SK-N-SH (cell line): ENCODE data around the gene HID1.

Source experiments
- CTCF ChIP-seq: fragments of 200-600 bp; sonication (generic); IDR thresholded peaks from 2 replicates; pipeline ENCODE4 v1.6.1; 2017; ENCODE audit warnings: antibody characterized with exemption, mild to moderate bottlenecking, moderate library complexity
- EP300 ChIP-seq, 2 experiments: IDR thresholded peaks; 2 replicates each; pipeline versions ENCODE4 v1.4.0 to v1.6.1; 2012; ENCODE audit warnings: borderline replicate concordance in 1 of 2, low read depth in 1 of 2, low read length in 1 of 2
- GABPA ChIP-seq: IDR thresholded peaks from 2 replicates; pipeline ENCODE4 v1.4.0; 2012; ENCODE audit warnings: low read depth, mild to moderate bottlenecking
- POLR2AphosphoS5 ChIP-seq: IDR thresholded peaks from 2 replicates; pipeline ENCODE4 v1.6.1; 2012; ENCODE audit warnings: low read depth, low read length
- RAD21 ChIP-seq: IDR thresholded peaks from 2 replicates; pipeline ENCODE4 v1.6.1; 2012; ENCODE audit warnings: mild to moderate bottlenecking, low read length
- SIN3A ChIP-seq: IDR thresholded peaks from 2 replicates; pipeline ENCODE4 v1.6.1; 2012; ENCODE audit warnings: low read depth, mild to moderate bottlenecking, low read length, moderate library complexity, borderline replicate concordance
- TAF1 ChIP-seq: IDR thresholded peaks from 2 replicates; pipeline ENCODE4 v1.6.1; 2012; ENCODE audit warnings: low read depth, mild to moderate bottlenecking, low read length, moderate library complexity, borderline replicate concordance

GRCh38 chr17:74954115-74954514, 18.4 kb downstream of the HID1 start:
- no peak for TF ChIP-seq RAD21
- no peak for TF ChIP-seq TAF1
- TF ChIP-seq CTCF = no peak
- no peak for TF ChIP-seq SIN3A
- no peak for TF ChIP-seq POLR2AphosphoS5
- no peak for TF ChIP-seq GABPA
- TF ChIP-seq EP300 (IDR thresholded peaks at IDR 0.05; ENCODE audit: borderline replicate concordance in 1 of 2, low read depth in 1 of 2, low read length in 1 of 2) = no peak
